Thyroid gland (tissue), 4 donors: ENCODE data around the gene GABRD. TPM values are rescaled to one million over a fixed set of nuclear protein-coding genes. Genes with fewer than 3 reads are reported as not detected.

Source experiments
- DNase-seq, 2 donors: peaks; one replicate each; pipeline ENCODE4 v3.0.0-alpha.2; 2019
- H3K27ac ChIP-seq, 3 donors: fragments of 200-600 bp; sonication (generic); 1 replicate in 2 of 3; 2 replicates in 1 of 3; pipeline ENCODE4 v1.5.1; 2016 to 2019; ENCODE audit warnings: mild to moderate bottlenecking in 1 of 3, moderate library complexity in 1 of 3
- H3K27me3 ChIP-seq: fragments of 200-600 bp; sonication (generic); one replicate; pipeline ENCODE4 v1.5.1; 2019
- H3K36me3 ChIP-seq, 2 donors: fragments of 200-600 bp; sonication (generic); one replicate each; pipeline ENCODE4 v1.5.1; 2016 to 2019
- H3K4me1 ChIP-seq, 2 donors: fragments of 200-600 bp; sonication (generic); one replicate each; pipeline ENCODE4 v1.5.1; 2017 to 2019
- H3K4me3 ChIP-seq, 3 donors: fragments of 200-600 bp; sonication (generic); replicated peaks in 1 of 3; 1 replicate in 2 of 3; 2 replicates in 1 of 3; pipeline ENCODE4 v1.5.1; 2016; ENCODE audit warnings: mild to moderate bottlenecking in 1 of 3
- H3K9me3 ChIP-seq: fragments of 200-600 bp; sonication (generic); one replicate; pipeline ENCODE4 v1.5.1; 2017
- CTCF ChIP-seq, 6 experiments: fragments of 200-600 bp in 3 of 6; fragments of 450-650 bp in 3 of 6; sonication (generic) in 3 of 6; IDR thresholded peaks; one replicate each; pipeline ENCODE4 v1.5.1; 2016 to 2019; ENCODE audit warnings: antibody characterized with exemption in 6 of 6, mild to moderate bottlenecking in 2 of 6, inconsistent platforms in 1 of 6, moderate library complexity in 1 of 6
- POLR2A ChIP-seq, 2 donors: fragments of 450-650 bp; IDR thresholded peaks; one replicate each; pipeline ENCODE4 v1.6.1; 2017; ENCODE audit warnings: antibody characterized with exemption in 2 of 2, mild to moderate bottlenecking in 2 of 2, moderate library complexity in 1 of 2
- WGBS, 2 donors: methylation state at CpG; one replicate each; pipeline ENCODE4 v1.1.5; 2017; 5-methylcytosine and 5-hydroxymethylcytosine counted together
- intact Hi-C: fragments of 100-400 bp; cut with DNase I; formaldehyde crosslinking; loops from one replicate; pipeline ENCODE4 v1.15.1; 2023
- total RNA-seq, 4 donors: library from RNA; depleted of rRNA; stranded (reverse); fragments of >200 nt; gene quantifications; one replicate each; pipeline ENCODE4 v1.2.3, GENCODE V29; 2016

Gene GABRD
- total RNA-seq, result under 1 TPM in 2 of 4 donors, not detected in 2; 0.49 to 0.78 TPM

GRCh38 chr1:2019172-2019543 lies at the start of gene GABRD:
TSS of gene GABRD (plus strand) at chr1:2019345. CDS start at chr1:2019424, 79 bp downstream.
- no peak for DNase-seq
- Histone ChIP-seq H3K36me3 (no peaks in the 10 kb centered on the region), H3K27ac (no peak within 1 kb of the TSS), H3K9me3 (no peaks in the 10 kb centered on the region), H3K4me3 (peak within 1 kb of the TSS in 1 of 3 donors; percentile 14), H3K27me3 (peaks cover 3% of the 10 kb centered on the region), H3K4me1 (peaks cover 5 to 7% of the 10 kb centered on the region in 2 donors)
- no CpG with 5 or more reads among the region's 60 CpGs for WGBS, 2 donors
- no peak for TF ChIP-seq POLR2A (IDR thresholded peaks at IDR 0.05)
- TF ChIP-seq CTCF (IDR thresholded peaks at IDR 0.05), result no peak
- intact Hi-C loops, result no loop called here

DNA sequence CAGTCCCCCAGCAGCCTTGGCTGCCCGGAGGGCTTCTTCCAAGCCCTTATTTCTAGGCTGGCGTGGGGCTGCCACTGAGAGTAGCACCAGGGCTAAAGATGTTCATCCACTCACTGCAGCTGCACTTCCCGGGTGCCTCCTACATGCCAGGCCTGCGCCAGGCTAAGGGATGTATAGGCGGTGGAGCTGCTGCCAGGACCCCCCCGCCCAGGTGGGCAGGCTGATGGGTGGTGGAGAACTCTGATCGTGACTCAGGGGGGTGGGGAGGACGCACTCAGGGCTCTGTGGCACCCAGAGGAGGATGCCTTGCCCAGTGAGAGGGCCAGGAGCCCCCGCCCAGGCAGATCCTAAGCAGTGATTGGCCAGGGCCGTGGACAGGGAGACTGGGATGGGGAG lies 49.6 kb upstream of the GABRD start:
- no peak for TF ChIP-seq POLR2A (IDR thresholded peaks at IDR 0.05)
- no peak for TF ChIP-seq CTCF (IDR thresholded peaks at IDR 0.05)
- H3K36me3 ChIP-seq, result no peaks in the 10 kb centered on the region
- 80 to 94% methylated on average over 2 to 7 of the region's 10 CpGs for WGBS, 2 donors
- DNase-seq, result no peak
- H3K27me3 ChIP-seq, result no peaks in the 10 kb centered on the region
- H3K4me1 ChIP-seq, result no peaks in the 10 kb centered on the region
- no peak overlapping the region for H3K4me3 ChIP-seq
- no peaks in the 10 kb centered on the region for H3K9me3 ChIP-seq
- no peak overlapping the region for H3K27ac ChIP-seq
- intact Hi-C loops, result no loop called here

DNA sequence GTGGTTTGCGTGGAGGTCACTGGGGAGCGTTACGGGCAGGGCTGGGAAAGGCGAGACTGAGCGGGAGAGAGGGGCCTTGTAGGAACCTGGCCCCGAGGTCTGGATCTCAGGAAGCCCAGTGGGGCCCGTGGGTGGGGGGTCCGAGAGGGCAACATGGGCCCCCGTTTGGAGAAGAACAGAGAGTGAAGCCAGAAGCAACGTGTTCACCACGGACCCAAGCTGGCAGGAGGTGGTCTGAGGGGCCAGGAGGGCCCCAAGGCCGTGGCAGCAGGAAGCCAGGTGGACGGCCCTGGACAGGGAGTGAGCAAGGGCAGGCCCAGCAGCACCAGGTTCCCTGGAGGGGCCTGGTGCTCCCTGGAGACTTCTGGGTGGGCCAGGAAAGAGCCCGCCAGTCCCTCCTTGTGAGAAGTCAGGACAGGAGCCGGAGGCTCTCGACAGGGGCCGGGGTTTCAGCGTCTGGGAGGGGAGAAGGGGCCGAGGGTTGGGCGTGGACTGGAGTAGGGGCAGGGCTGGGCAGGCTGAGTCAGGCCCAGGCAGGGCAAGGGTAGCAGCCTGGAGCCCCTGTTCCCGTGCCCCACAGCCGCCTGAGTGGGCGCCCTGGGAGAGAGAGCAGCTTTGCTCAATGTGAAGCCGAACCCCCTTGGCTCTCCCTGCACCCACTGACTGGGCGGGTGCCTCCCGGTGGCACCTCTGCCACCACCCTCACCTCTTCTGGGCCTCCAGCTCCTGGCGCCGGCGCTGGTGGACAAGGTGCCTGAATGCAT lies 49.0 kb upstream of the GABRD start:
- no peak overlapping the region for H3K4me3 ChIP-seq
- H3K36me3 ChIP-seq, result no peaks in the 10 kb centered on the region
- no peaks in the 10 kb centered on the region for H3K4me1 ChIP-seq
- WGBS, 2 donors, result 80 to 84% methylated on average over 23 to 26 of the region's 29 CpGs
- DNase-seq, result no peak
- no peaks in the 10 kb centered on the region for H3K9me3 ChIP-seq
- TF ChIP-seq POLR2A (IDR thresholded peaks at IDR 0.05) (no peak), CTCF (IDR thresholded peaks at IDR 0.05) (no peak)
- H3K27ac ChIP-seq, result no peak overlapping the region
- no peaks in the 10 kb centered on the region for H3K27me3 ChIP-seq
- intact Hi-C loops, result no loop called here

DNA sequence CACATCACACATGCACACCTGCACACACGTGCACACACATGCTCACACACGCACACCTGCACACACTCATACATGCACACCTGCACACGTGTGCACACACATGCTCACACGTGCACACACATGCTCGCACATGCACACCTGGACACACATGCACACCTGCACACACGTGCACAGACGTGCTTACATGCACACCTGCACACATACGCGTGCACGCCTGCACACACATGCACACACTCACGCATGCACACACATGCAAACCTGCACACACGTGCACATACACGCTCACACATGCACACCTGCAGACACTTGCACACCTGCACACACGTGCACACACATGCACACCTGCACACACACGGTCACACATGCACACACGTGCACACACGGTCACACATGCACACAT lies 48.1 kb upstream of the GABRD start:
- Histone ChIP-seq H3K36me3 (no peaks in the 10 kb centered on the region), H3K27me3 (no peaks in the 10 kb centered on the region), H3K4me3 (no peak overlapping the region), H3K9me3 (no peaks in the 10 kb centered on the region), H3K4me1 (no peaks in the 10 kb centered on the region), H3K27ac (no peak overlapping the region)
- intact Hi-C loops, result no loop called here
- no peak for TF ChIP-seq CTCF (IDR thresholded peaks at IDR 0.05)
- WGBS, 2 donors, result 94 to 97% methylated on average over 17 of the region's 17 CpGs
- DNase-seq, result no peak

GRCh38 chr1:1971688-1972087 lies 47.5 kb upstream of the GABRD start:
- H3K27me3 ChIP-seq, result no peaks in the 10 kb centered on the region
- DNase-seq, result no peak
- no peaks in the 10 kb centered on the region for H3K4me1 ChIP-seq
- intact Hi-C loops, result no loop called here
- no peak for TF ChIP-seq CTCF (IDR thresholded peaks at IDR 0.05)
- no peak for TF ChIP-seq POLR2A (IDR thresholded peaks at IDR 0.05)
- no peaks in the 10 kb centered on the region for H3K36me3 ChIP-seq
- WGBS, 2 donors, result 95 to 96% methylated on average over 12 to 18 of the region's 21 CpGs
- no peak overlapping the region for H3K4me3 ChIP-seq
- no peak overlapping the region for H3K27ac ChIP-seq
- no peaks in the 10 kb centered on the region for H3K9me3 ChIP-seq
